K562 (cell line): ENCODE data around the gene TFF1. TPM values are rescaled to one million over a fixed set of nuclear protein-coding genes. Genes with fewer than 3 reads are reported as not detected.

Source experiments
- ATAC-seq: fragments of 200-7000 bp; cut with Tn5 transposase; 3 replicates; pipeline ENCODE4 v1.9.1; 2020; ENCODE audit warnings: moderate library complexity
- BruUV-seq: library from RNA; stranded (reverse); fragments of 400-500 nt; replicated peaks from 2 replicates; lab custom pipeline; 2021; lab: Mats Ljungman, UMichigan
- CTCF ChIA-PET: fragments of 300-600 bp; formaldehyde crosslinking; extraction: SDS; loops from one replicate; lab custom pipeline; 2021; ENCODE audit warnings: low intra/inter-chr PET ratio; lab: Yijun Ruan, JAX
- POLR2A ChIA-PET: fragments of 300-600, 350-650 bp; sonication (Branson Sonifier 250); formaldehyde crosslinking; extraction: SDS; loops from one replicate; lab custom pipeline; 2021; ENCODE audit warnings: antibody characterized with exemption, inconsistent platforms; lab: Yijun Ruan, JAX
- DNase-seq, 4 experiments: peaks; one replicate each; pipeline versions ENCODE4 v3.0.0 to v3.0.0-alpha.2; 2011 to 2018; ENCODE audit warnings: low spot score in 3 of 4, mixed read lengths in 3 of 4; ENCODE audit errors: extremely low read depth in 1 of 4
- FAIRE-seq: peaks from 2 replicates; lab custom pipeline; 2011; peaks lifted over from hg19 to GRCh38; lab: Jason Lieb, UNC
- H2AFZ ChIP-seq: 2 replicates; pipeline ENCODE4 v1.6.0; 2011; ENCODE audit warnings: low read depth, low read length, control low read depth, inconsistent platforms
- H3K27ac ChIP-seq: fragments of 200-600 bp; 3 replicates; pipeline ENCODE4 v1.8.0; 2011; ENCODE audit warnings: low read depth, mild to moderate bottlenecking, control low read depth, inconsistent platforms, low read length, moderate library complexity, mixed read lengths; ENCODE audit errors: extremely low read depth
- H3K27me3 ChIP-seq, 2 experiments: fragments of 300-600 bp in 1 of 2; 2 replicates in 1 of 2; 3 replicates in 1 of 2; pipeline versions ENCODE4 v1.6.0 to v1.8.0; 2011; ENCODE audit warnings: inconsistent platforms in 2 of 2, low read length in 2 of 2, mild to moderate bottlenecking in 1 of 2, mixed read lengths in 1 of 2, moderate library complexity in 1 of 2; ENCODE audit not compliant: control insufficient read depth in 2 of 2, insufficient read depth in 2 of 2
- H3K36me3 ChIP-seq: fragments of 300-600 bp; 3 replicates; pipeline ENCODE4 v1.8.0; 2011; ENCODE audit warnings: mild to moderate bottlenecking, low read length, inconsistent platforms; ENCODE audit not compliant: control insufficient read depth, insufficient read depth
- H3K4me1 ChIP-seq, 2 experiments: fragments of 200-600 bp in 1 of 2; replicated peaks in 1 of 2; 2 replicates in 1 of 2; 3 replicates in 1 of 2; pipeline versions ENCODE4 v1.5.1 to v1.8.0; 2011; ENCODE audit warnings: inconsistent platforms in 2 of 2, low read length in 2 of 2, mild to moderate bottlenecking in 1 of 2, mixed read lengths in 1 of 2, moderate library complexity in 1 of 2; ENCODE audit not compliant: control insufficient read depth in 2 of 2, insufficient read depth in 2 of 2
- H3K4me2 ChIP-seq: 2 replicates; pipeline ENCODE4 v1.6.1; 2011; ENCODE audit warnings: low read length, control low read depth, inconsistent platforms, mixed read lengths; ENCODE audit not compliant: insufficient read depth
- H3K4me3 ChIP-seq: fragments of 200-600 bp; sonication (generic), shearing (Covaris generic); 2 replicates; pipeline ENCODE4 v1.5.1; 2016; ENCODE audit warnings: control low read depth, inconsistent platforms
- H3K79me2 ChIP-seq: fragments of 200-600 bp; 3 replicates; pipeline ENCODE4 v1.8.0; 2011; ENCODE audit warnings: low read length, inconsistent platforms; ENCODE audit not compliant: control insufficient read depth, insufficient read depth
- H3K9ac ChIP-seq, 2 experiments: 2 replicates each; pipeline versions ENCODE4 v1.6.0 to v1.6.1; 2011; ENCODE audit warnings: low read depth in 2 of 2, low read length in 2 of 2, control low read depth in 1 of 2, inconsistent platforms in 1 of 2, mild to moderate bottlenecking in 1 of 2, mixed read lengths in 1 of 2; ENCODE audit not compliant: insufficient read depth in 1 of 2
- H3K9me1 ChIP-seq: one replicate; pipeline ENCODE4 v1.6.0; 2011; ENCODE audit warnings: inconsistent platforms, mild to moderate bottlenecking, low read length, moderate library complexity; ENCODE audit not compliant: control insufficient read depth, insufficient read depth
- H3K9me3 ChIP-seq: replicated peaks from 2 replicates; pipeline ENCODE4 v1.5.1; 2011; ENCODE audit warnings: low read depth, low read length, inconsistent platforms; ENCODE audit not compliant: control insufficient read depth, insufficient read depth
- H4K20me1 ChIP-seq: replicated peaks from 2 replicates; pipeline ENCODE4 v1.6.1; 2011; ENCODE audit warnings: low read length, inconsistent platforms, mixed read lengths; ENCODE audit not compliant: control insufficient read depth, insufficient read depth
- ATF6 ChIP-seq: sonication (generic); formaldehyde crosslinking; IDR thresholded peaks from 2 replicates; pipeline ENCODE4 v1.4.0; 2020; ENCODE audit warnings: mild to moderate bottlenecking, missing genetic modification reagents
- CEBPG ChIP-seq, 3 experiments: fragments of 200-800 bp in 1 of 3; sonication (Bioruptor generic) in 1 of 3; sonication (generic) in 1 of 3; formaldehyde crosslinking in 1 of 3; IDR thresholded peaks in 2 of 3; conservative IDR thresholded peaks in 1 of 3; 2 replicates each; pipeline versions ENCODE4 v1.6.1 to v1.8.0; 2016 to 2022; ENCODE audit warnings: missing compliant biosample characterization in 2 of 3, missing genetic modification characterization in 2 of 3, mild to moderate bottlenecking in 1 of 3, missing genetic modification reagents in 1 of 3
- CHD4 ChIP-seq: fragments of 200-600 bp; sonication (generic); IDR thresholded peaks from 3 replicates; pipeline ENCODE4 v1.6.1; 2012; ENCODE audit warnings: low read depth, mild to moderate bottlenecking, mixed read lengths, low read length, inconsistent platforms; ENCODE audit not compliant: insufficient read depth, insufficient replicate concordance, poor library complexity, severe bottlenecking
- GTF3C2 ChIP-seq: IDR thresholded peaks from 3 replicates; pipeline ENCODE4 v1.6.1; 2011; ENCODE audit warnings: borderline replicate concordance, mild to moderate bottlenecking, moderate library complexity; ENCODE audit not compliant: insufficient read length; ENCODE audit errors: extremely low read depth
- MAFG ChIP-seq: fragments of 450-650 bp; conservative IDR thresholded peaks from 2 replicates; pipeline ENCODE4 v1.6.1; 2016; ENCODE audit warnings: missing genetic modification characterization, missing compliant biosample characterization
- MBD2 ChIP-seq: sonication (generic); IDR thresholded peaks from 2 replicates; pipeline ENCODE4 v1.6.1; 2016; ENCODE audit warnings: low read depth, borderline replicate concordance
- MEIS2 ChIP-seq: fragments of 450-650 bp; IDR thresholded peaks from 2 replicates; pipeline ENCODE4 v1.6.1; 2014; ENCODE audit warnings: mild to moderate bottlenecking; ENCODE audit not compliant: partially characterized antibody
- MXD1 ChIP-seq: fragments of 250-450 bp; sonication (Bioruptor Pico); IDR thresholded peaks from 2 replicates; pipeline ENCODE4 v1.8.0; 2021; ENCODE audit warnings: borderline replicate concordance, mild to moderate bottlenecking, moderate library complexity; ENCODE audit not compliant: poor library complexity, severe bottlenecking
- TEAD4 ChIP-seq, 2 experiments: sonication (generic) in 1 of 2; formaldehyde crosslinking in 1 of 2; IDR thresholded peaks; 2 replicates each; pipeline versions ENCODE4 v1.6.1 to v1.8.0; 2012 to 2022; ENCODE audit warnings: borderline replicate concordance in 1 of 2, inconsistent platforms in 1 of 2, low read length in 1 of 2, mild to moderate bottlenecking in 1 of 2, missing genetic modification reagents in 1 of 2
- UBTF ChIP-seq, 2 experiments: IDR thresholded peaks; 2 replicates each; pipeline ENCODE4 v1.6.1; 2012; ENCODE audit warnings: improper control_type of control experiment in 2 of 2, low read depth in 2 of 2, low read length in 2 of 2, borderline replicate concordance in 1 of 2
- ZBED1 ChIP-seq: IDR thresholded peaks from 2 replicates; pipeline ENCODE4 v1.6.1; 2014
- whole genome bisulfite sequencing: fragments of 100-300 bp; shearing (Covaris generic); methylation state at CpG from one replicate; pipeline ENCODE4 v1.1.6; 2016; ENCODE audit warnings: low coverage, mixed read lengths; ENCODE audit not compliant: insufficient coverage; ENCODE audit errors: missing lambda C conversion rate; 5-methylcytosine and 5-hydroxymethylcytosine counted together
- in situ Hi-C: fragments of 300-500 bp; cut with MboI; formaldehyde crosslinking; loops from 4 replicates; pipeline ENCODE4 v1.15.0; 2018; ENCODE audit warnings: inconsistent platforms, mixed read lengths
- intact Hi-C: fragments of 100-400 bp; cut with micrococcal nuclease; formaldehyde crosslinking; loops from 2 replicates; pipeline ENCODE4 v1.14.2; 2022
- polyA plus RNA-seq, 8 experiments: library from polyadenylated mRNA; depleted of rRNA in 4 of 8; stranded (reverse) in 5 of 8; unstranded in 3 of 8; fragments of >200 nt; fragmentation: Nextera tagmentation in 2 of 8; fragmentation: Illumina TruSeq in 1 of 8; extraction: Ambion mirVana in 2 of 8; extraction: Trizol in 1 of 8; gene quantifications; 2 replicates each; pipeline versions ENCODE4 v1.2.1 to v1.2.3, GENCODE V29; 2011 to 2014; ENCODE audit warnings: inconsistent platforms in 1 of 8, missing spikeins in 1 of 8
- total RNA-seq, 7 experiments: library from RNA; depleted of rRNA in 6 of 7; stranded (reverse); fragments of >200 nt in 6 of 7; fragmentation: Illumina TruSeq in 2 of 7; extraction: Trizol in 2 of 7; gene quantifications; 2 replicates each; pipeline versions ENCODE4 v1.2.1 to v1.2.3, GENCODE V29; 2011 to 2021; ENCODE audit warnings: low replicate concordance in 1 of 7

TFF1 gene
- total and polyA plus RNA-seq, 9 of the 15 experiments (the other 6 are each of a cell fraction or from before 2014, with no cell fraction given) = 0.31 TPM; not detected in 8

GRCh38 chr21:42397746-42398394 is 31.5 kb upstream of the TFF1 start:
- Histone ChIP-seq H3K4me1 (peaks cover 9 to 28% of the 10 kb centered on the region in 2 experiments; a peak in 4 of 5 replicates), H3K4me2 (no peak overlapping the region), H3K4me3 (no peak overlapping the region), H3K79me2 (no peaks in the 10 kb centered on the region), H3K9ac (no peak overlapping the region), H3K9me3 (no peaks in the 10 kb centered on the region), H3K36me3 (no peaks in the 10 kb centered on the region), H3K9me1 (no peaks in the 10 kb centered on the region), H3K27me3 (no peaks in the 10 kb centered on the region), H4K20me1 (no peaks in the 10 kb centered on the region), H3K27ac (no peak overlapping the region), H2AFZ (peak overlapping the region; percentile 60)
- POLR2A ChIA-PET = interaction anchor here (0.6 kb wide), 1 partner anchor 33 kb away, joined by 3 read pairs; no protein-coding TSS in a partner anchor
- CTCF ChIA-PET = no interaction called here
- FAIRE-seq (peak; percentile 11), ATAC-seq (peak; percentile 61), DNase-seq (peak in 1 of 4 experiments; percentile 37)
- intact Hi-C loops = no loop called here
- 47% methylated on average over 14 of the region's 14 CpGs for WGBS
- BruUV-seq = no TSS peak
- in situ Hi-C loops = no loop called here
- TF ChIP-seq MXD1 (CRISPR knock-in tag) = no peak
- no peak for TF ChIP-seq TEAD4 (IDR thresholded peaks at IDR 0.05; ENCODE audit: low read length)
- TF ChIP-seq TEAD4 (CRISPR knock-in tag; IDR thresholded peaks at IDR 0.05; ENCODE audit: borderline replicate concordance) = no peak
- no peak for TF ChIP-seq MBD2
- TF ChIP-seq ZBED1 = no peak
- no peak for TF ChIP-seq UBTF (IDR thresholded peaks at IDR 0.05; ENCODE audit: borderline replicate concordance in 1 of 2, low read depth in 2 of 2, low read length in 2 of 2)
- TF ChIP-seq MEIS2 = no peak
- no peak for TF ChIP-seq CHD4
- TF ChIP-seq CEBPG (CRISPR knock-in tag; IDR thresholded peaks at IDR 0.05) = no peak
- no peak for TF ChIP-seq CEBPG (tag; conservative IDR thresholded peaks at IDR 0.05 in 1 of 2, IDR thresholded peaks at IDR 0.05 in 1 of 2)
- TF ChIP-seq ATF6 (CRISPR knock-in tag) = no peak
- peak; percentile 48; the same call in 1 of the 2 replicates for TF ChIP-seq MAFG
- TF ChIP-seq GTF3C2 = no peak
